UCSD-AML1 (cell line): Measurements from ENCODE around the gene GOLGA6D.
"Not testable (repeated sequence)": the region's sequence is repeated elsewhere in the genome, so short reads cannot be mapped to it uniquely, and the experiment has no call there.

Source experiments
- DNase-seq: peaks from one replicate; lab custom pipeline; 2025; ENCODE audit not compliant: unreplicated experiment; lab: John Stamatoyannopoulos, UW

The GOLGA6D gene

DNA sequence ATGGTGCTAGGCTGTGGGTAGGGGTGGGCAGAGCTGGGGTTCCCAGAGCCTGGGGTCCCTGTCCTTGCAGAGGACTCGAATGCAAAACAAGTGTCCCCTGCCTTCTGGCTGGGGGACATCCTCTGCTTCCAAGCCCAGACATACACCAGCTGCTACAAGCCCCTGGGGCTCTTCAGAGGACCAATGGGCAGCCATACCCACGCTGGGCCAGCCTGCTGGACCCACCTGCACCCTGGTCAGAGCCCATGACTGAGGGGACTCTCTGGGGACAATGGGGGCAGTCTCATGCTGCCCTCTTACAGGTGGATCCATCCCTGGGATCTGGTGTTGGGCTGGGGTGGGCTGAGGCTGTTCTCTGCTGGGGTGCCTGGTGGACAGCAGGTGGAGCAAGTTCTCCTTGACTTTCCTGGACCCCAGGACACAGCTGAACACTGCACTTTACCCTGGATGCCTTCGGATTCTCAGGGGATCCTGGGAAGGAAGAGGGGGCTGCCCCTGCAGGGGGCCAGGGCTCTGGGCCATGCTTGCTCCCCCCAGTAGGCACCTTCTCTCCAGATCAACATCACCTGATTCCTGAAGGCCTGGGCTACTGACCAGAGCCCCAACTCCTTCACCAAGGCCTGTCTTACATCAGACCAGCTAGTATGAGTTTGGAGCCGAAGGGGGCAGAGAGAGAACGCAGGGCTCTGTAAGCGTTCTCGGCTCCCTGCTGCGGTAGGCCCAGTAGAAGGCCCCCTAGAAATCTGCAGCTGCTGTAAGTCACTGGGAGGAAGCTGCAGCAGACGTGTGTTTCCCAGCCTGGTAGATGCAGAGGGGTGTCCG lies 46.1 kb downstream of the GOLGA6D start:
- DNase-seq = no peak

DNA sequence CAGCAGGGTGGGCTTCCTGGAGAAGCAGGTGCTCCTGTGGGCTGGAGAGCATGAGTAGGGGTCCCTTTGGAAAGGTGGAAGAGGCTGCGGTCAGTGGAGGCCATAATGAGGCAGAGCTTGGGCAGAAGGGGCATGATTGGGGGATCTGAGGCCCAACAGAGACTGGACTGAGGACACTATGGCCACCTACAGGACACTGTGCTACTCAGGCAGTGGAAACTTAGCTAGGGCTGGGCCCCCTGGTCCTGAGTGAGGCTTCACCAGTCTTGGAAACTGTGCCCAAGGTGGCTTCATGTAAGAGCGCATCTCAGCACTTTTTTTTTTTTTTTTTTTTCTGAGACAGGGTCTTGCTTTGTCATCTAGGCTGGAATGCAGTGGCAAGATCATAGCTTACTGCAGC lies 46.9 kb downstream of the GOLGA6D start:
- no peak for DNase-seq

DNA sequence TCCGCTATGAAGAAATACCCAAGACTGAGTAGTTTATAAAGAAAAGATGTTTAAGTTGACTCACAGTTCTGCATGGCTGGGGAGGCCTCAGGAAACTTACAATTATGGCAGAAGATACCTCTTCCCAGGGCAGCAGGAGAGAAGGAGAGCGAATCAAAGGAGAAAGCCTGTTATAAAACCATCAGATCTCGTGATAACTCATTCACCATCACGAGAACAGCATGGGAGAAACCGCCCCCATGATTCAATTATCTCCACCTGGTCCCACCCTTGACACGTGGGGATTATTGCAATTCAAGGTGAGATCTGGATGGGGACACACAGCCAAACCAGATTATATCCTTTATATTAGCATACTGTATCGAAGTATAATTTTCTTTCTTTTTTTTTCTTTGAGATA lies 49.5 kb downstream of the GOLGA6D start:
- DNase-seq = not testable (repeated sequence)

DNA sequence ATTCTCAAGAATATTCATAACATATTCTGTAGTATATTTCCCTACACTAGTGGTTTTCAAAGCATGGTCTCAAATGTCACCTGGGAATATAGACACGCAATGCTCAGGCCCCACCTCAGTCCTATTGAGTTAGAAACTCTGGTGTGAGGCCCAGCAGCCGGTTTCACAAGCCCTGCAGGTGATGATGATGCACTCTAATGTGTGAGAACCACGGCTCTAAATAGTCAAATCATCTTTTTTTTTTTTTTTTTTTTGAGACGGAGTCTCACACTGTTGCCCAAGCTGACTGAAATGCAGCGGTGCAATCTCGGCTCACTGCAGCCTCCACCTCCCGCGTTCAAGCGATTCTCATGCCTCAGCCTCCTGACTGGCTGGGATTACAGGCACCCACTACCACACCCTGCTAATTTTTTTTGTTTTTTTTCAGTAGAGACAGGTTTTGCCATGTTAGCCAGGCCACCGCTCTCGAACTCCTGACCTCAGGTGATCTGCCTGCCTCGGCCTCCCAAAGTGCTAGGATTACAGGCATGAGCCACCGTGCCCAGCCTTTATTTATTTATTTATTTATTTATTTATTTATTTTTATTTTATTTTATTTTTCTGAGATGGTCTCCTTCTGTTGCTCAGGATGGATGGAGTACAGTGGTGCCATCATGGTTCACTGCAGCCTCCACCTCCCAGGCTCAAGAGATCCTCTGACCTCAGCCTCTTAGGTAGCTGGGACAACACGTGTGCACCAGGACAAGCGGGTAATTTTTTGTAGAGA lies 51.2 kb downstream of the GOLGA6D start:
- not testable (repeated sequence) for DNase-seq

DNA sequence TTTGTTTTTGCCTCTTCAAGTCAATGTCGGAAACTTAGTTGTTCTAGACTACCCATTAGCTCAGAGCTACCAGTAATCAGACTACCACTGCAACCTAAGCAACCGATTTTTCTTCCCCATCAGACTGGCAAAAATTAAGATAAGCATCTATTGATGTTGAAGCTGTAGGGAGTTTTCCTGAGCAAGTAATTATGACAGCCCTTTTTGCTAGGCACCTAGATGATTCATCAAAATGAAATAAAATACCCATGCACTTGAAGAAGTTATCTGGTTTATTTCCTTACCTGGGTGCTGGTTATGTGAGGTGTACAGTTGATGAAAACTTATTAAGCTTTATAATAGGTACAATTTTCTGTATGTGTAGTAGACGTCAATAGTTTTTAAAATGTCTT lies 52.7 kb downstream of the GOLGA6D start:
- DNase-seq = no peak

DNA sequence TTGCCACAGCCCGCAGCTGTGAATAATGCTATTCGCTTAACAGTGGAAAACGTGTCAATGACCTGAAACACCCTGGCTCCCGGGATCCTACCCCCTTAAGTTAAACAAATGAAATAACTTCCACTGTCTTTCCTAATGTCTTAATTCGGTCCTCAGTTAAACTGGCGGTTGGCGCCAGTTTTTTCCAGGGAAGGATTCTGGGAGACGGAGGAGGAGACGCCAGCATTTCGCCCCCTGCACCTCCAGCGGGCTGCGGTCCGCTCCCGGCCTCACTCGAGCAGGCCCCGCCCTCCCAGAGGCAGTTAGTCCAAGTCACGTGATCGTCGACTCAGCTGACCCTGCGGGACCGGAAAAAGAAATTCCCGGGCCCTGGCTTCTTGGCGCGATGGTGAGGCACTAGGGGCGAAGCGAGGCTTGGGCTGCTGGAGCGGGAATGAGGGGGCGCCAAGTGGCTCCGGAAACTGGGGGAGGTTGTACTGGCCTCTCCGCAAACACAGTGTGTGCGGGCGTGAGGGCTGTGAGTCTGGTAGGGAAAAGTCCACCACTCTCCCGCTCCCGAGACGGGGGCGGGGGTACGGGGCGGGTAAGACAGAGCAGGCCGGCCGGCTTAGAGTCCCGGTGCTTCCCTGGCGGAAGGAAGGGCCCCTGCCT lies 53.2 kb downstream of the GOLGA6D start, which contains the start of gene COMMD4:
Gene COMMD4 (plus strand): TSS at position 359 of the 651 bp plus-strand sequence. CDS start 27 bp downstream, at position 386.
- DNase-seq = peak; percentile 89

DNA sequence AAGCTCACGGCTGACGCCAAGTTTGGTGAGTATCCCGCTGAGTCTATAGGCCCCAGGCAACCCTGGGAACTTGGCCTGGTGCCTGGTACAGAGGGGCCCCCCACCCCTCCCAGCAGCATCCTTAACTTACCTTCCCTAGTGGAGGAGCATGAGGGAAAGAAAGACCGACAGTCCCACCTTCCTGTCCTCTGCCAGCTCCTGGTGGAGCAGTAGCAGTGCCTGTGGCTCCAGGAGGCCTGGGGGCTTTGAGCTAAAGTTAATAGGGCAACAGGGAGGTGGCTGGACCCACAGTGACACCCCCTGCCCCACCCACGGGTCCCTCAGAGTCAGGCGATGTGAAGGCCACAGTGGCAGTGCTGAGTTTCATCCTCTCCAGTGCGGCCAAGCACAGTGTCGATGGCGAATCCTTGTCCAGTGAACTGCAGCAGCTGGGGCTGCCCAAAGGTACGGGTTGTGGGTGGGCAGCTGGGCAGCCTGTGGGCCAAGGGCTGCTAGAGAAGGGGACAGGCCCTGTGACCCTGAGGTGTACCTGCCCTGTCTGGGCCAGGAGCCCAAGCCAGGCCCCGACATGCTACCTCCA lies 56.1 kb downstream of the GOLGA6D start:
- no peak for DNase-seq

DNA sequence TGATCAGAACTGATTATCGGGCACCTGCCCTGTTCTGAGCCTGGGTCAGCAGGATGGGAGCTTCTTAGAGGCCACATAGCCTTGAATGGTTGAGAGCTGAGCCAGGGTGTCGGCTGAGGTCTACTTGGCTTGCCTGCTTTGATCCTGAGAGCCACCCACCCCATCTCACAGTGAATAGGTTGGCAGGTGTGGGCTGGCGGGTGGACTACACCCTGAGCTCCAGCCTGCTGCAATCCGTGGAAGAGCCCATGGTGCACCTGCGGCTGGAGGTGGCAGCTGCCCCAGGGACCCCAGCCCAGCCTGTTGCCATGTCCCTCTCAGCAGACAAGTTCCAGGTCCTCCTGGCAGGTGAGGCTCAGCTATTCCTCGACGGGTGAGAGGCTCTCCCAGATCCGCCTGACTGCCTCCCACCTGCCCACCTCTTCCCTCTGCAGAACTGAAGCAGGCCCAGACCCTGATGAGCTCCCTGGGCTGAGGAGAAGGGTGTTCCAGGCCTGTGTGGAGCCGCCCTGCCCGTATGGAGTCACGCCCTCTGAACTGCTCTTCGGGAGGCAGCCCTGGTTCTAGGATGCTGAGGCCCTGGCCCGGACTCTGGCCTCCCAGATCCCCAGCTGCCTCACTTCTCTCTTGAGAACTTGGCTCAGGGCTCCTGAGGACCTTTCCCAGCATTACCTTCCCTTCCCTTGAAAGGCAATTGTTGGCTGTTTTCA lies 57.1 kb downstream of the GOLGA6D start:
- DNase-seq = no peak

DNA sequence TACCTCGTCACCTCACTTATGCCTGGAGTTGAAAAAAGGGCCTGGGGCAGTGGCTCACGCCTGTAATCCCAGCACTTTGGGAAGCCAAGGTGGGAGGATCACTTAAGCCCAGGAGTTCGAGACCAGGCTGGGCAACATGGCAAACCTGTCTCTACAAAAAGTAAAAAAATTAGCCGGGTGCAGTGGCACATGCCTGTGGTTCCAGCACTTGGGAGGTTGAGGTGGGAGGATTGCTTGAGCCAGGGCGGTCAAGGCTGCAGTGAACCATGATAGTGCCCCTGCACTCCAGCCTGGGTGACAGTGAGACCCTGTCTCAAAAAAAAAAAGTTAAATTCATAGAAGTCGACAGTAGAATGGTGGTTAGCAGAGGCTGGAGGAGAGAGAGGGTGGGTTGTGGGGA lies 59.6 kb downstream of the GOLGA6D start:
- no peak for DNase-seq

DNA sequence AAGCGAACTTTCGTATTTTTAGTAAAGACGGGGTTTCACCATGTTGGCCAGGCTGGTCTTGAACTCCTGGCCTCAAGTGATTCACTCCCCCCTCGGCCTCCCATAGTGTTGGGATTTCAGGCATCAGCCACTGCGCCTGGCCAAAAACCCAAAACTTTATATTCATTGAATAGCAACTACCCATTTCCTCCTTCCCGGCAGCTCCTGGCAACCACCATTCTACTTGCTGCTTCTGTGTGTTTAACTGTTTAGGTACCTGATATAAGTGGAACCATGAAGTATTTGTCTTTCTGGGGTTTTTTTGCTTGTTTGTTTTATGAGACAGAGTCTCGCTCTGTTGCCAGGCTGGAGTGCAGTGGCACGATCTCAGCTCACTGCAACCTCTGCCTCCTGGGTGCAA lies 61.3 kb downstream of the GOLGA6D start:
- DNase-seq = not testable (repeated sequence)
